Neural crest cell (in vitro differentiated cells): ENCODE measurements around the gene RPS19. TPM values are rescaled to one million over a fixed set of nuclear protein-coding genes. Genes with fewer than 3 reads are reported as not detected.

Source experiments
- DNase-seq: peaks from one replicate; pipeline ENCODE4 v3.0.0; 2021; ENCODE audit warnings: low read depth, mixed read lengths, low spot score
- H3K27ac Mint-ChIP-seq: one replicate; pipeline ENCODE4 v1.8.0; 2021; ENCODE audit warnings: mild to moderate bottlenecking, mixed read lengths; ENCODE audit not compliant: unreplicated experiment
- H3K27me3 Mint-ChIP-seq: 2 replicates; pipeline ENCODE4 v1.8.0; 2021; ENCODE audit warnings: low read depth, mild to moderate bottlenecking, mixed read lengths
- H3K36me3 Mint-ChIP-seq: 2 replicates; pipeline ENCODE4 v1.8.0; 2021; ENCODE audit warnings: low read depth, mild to moderate bottlenecking, mixed read lengths
- H3K4me1 Mint-ChIP-seq: 2 replicates; pipeline ENCODE4 v1.8.0; 2021; ENCODE audit warnings: mixed read lengths
- H3K4me3 Mint-ChIP-seq: one replicate; pipeline ENCODE4 v1.8.0; 2021; ENCODE audit warnings: mild to moderate bottlenecking, mixed read lengths
- H3K9me3 Mint-ChIP-seq: 2 replicates; pipeline ENCODE4 v1.8.0; 2021; ENCODE audit warnings: mixed read lengths
- total RNA-seq: library from RNA; stranded (reverse); gene quantifications from 2 replicates; pipeline ENCODE4 v1.2.1, GENCODE V29; 2021
- TF ChIP-seq, protein P1 (sequence below): fragments of 200-600 bp; sonication (generic); conservative IDR thresholded peaks from 2 replicates; pipeline ENCODE4 v1.5.0; 2021; ENCODE audit warnings: antibody characterized with exemption, mild to moderate bottlenecking

Gene RPS19
- total RNA-seq, 1 donor from 2014 or later: 2,613 TPM

DNA sequence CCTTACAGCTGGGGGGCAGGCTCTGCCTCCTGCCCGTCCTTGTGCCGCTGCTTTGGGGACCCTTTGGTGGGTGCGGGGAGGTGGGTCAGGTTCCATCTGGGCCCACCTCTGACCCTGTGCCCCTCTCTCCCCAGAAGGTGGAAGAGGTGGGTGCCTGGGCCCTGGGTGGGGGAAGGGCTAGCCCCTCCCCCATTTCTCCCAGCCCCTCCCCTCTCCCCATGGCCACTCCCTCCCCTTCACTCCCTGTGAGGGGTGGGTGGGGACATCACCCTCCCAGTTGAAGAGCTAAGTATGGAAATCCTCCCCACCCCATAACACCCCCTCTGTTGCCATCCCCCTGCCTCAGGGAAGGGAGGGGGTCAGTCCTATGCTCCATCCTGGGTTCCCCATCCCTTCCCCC, 37.1 kb downstream of the RPS19 start:
- H3K36me3 Mint-ChIP-seq: peaks cover 6% of the 10 kb centered on the region
- H3K4me3 Mint-ChIP-seq: no peak overlapping the region
- peaks cover 3% of the 10 kb centered on the region for H3K4me1 Mint-ChIP-seq
- H3K9me3 Mint-ChIP-seq: no peaks in the 10 kb centered on the region
- no peak overlapping the region for H3K27ac Mint-ChIP-seq
- DNase-seq: no peak
- no peaks in the 10 kb centered on the region for H3K27me3 Mint-ChIP-seq
- TF ChIP-seq, protein P1, sequence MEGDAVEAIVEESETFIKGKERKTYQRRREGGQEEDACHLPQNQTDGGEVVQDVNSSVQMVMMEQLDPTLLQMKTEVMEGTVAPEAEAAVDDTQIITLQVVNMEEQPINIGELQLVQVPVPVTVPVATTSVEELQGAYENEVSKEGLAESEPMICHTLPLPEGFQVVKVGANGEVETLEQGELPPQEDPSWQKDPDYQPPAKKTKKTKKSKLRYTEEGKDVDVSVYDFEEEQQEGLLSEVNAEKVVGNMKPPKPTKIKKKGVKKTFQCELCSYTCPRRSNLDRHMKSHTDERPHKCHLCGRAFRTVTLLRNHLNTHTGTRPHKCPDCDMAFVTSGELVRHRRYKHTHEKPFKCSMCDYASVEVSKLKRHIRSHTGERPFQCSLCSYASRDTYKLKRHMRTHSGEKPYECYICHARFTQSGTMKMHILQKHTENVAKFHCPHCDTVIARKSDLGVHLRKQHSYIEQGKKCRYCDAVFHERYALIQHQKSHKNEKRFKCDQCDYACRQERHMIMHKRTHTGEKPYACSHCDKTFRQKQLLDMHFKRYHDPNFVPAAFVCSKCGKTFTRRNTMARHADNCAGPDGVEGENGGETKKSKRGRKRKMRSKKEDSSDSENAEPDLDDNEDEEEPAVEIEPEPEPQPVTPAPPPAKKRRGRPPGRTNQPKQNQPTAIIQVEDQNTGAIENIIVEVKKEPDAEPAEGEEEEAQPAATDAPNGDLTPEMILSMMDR: no peak

GRCh38 chr19:41897820-41898219, 37.8 kb downstream of the RPS19 start:
- H3K36me3 Mint-ChIP-seq: peaks cover 6% of the 10 kb centered on the region
- no peaks in the 10 kb centered on the region for H3K9me3 Mint-ChIP-seq
- peaks cover 3% of the 10 kb centered on the region for H3K4me1 Mint-ChIP-seq
- TF ChIP-seq, protein P1: no peak
- H3K27me3 Mint-ChIP-seq: no peaks in the 10 kb centered on the region
- DNase-seq: no peak
- H3K27ac Mint-ChIP-seq: no peak overlapping the region
- H3K4me3 Mint-ChIP-seq: no peak overlapping the region

GRCh38 chr19:41898235-41898634, 38.2 kb downstream of the RPS19 start:
- Mint-ChIP-seq H3K9me3 (no peaks in the 10 kb centered on the region), H3K4me3 (no peak overlapping the region), H3K27ac (no peak overlapping the region), H3K27me3 (no peaks in the 10 kb centered on the region), H3K4me1 (peaks cover 3% of the 10 kb centered on the region), H3K36me3 (peaks cover 6% of the 10 kb centered on the region)
- no peak for DNase-seq
- TF ChIP-seq, protein P1: no peak

- no peak for DNase-seq
- TF ChIP-seq, protein P1: no peak
Observed at GRCh38 chr19:41901707-41902360, 41.8 kb downstream of the RPS19 start.

GRCh38 chr19:41902594-41902993, 42.5 kb downstream of the RPS19 start:
- no peak overlapping the region for H3K4me3 Mint-ChIP-seq
- no peak for DNase-seq
- TF ChIP-seq, protein P1: no peak
- peaks cover 3% of the 10 kb centered on the region for H3K27me3 Mint-ChIP-seq
- H3K36me3 Mint-ChIP-seq: peaks cover 7% of the 10 kb centered on the region
- no peaks in the 10 kb centered on the region for H3K9me3 Mint-ChIP-seq
- peaks cover 4% of the 10 kb centered on the region for H3K4me1 Mint-ChIP-seq
- H3K27ac Mint-ChIP-seq: no peak overlapping the region

More at GRCh38 chr19:41901707-41902360, 41.8 kb downstream of the RPS19 start:
- no peak overlapping the region for H3K4me3 Mint-ChIP-seq
- no peaks in the 10 kb centered on the region for H3K27me3 Mint-ChIP-seq
- H3K27ac Mint-ChIP-seq: no peak overlapping the region
- no peaks in the 10 kb centered on the region for H3K9me3 Mint-ChIP-seq
- H3K36me3 Mint-ChIP-seq: peaks cover 7% of the 10 kb centered on the region
- H3K4me1 Mint-ChIP-seq: peaks cover 4% of the 10 kb centered on the region
